Fibroblast of lung (primary cell): ENCODE data around the gene TEX35. TPM values are rescaled to one million over a fixed set of nuclear protein-coding genes. Genes with fewer than 3 reads are reported as not detected.

ENCODE experiments used
- DNase-seq, 2 donors: peaks; one replicate each; pipeline versions ENCODE4 v3.0.0 to v3.0.0-alpha.2; 2010; ENCODE audit warnings: low read depth in 2 of 2
- H2AFZ ChIP-seq: 2 replicates; pipeline ENCODE4 v1.5.1; 2012; ENCODE audit warnings: low read length, control low read depth, inconsistent platforms
- H3K27ac ChIP-seq: 2 replicates; pipeline ENCODE4 v1.5.1; 2011; ENCODE audit warnings: low read length, control low read depth; ENCODE audit not compliant: insufficient read depth
- H3K27me3 ChIP-seq: 2 replicates; pipeline ENCODE4 v1.5.1; 2011; ENCODE audit warnings: mild to moderate bottlenecking, low read length; ENCODE audit not compliant: control insufficient read depth, insufficient read depth
- H3K36me3 ChIP-seq: 2 replicates; pipeline ENCODE4 v1.5.1; 2011; ENCODE audit warnings: low read length; ENCODE audit not compliant: control insufficient read depth, insufficient read depth
- H3K4me1 ChIP-seq: 2 replicates; pipeline ENCODE4 v1.5.1; 2011; ENCODE audit warnings: low read length; ENCODE audit not compliant: control insufficient read depth, insufficient read depth; ENCODE audit errors: extremely low read depth
- H3K4me2 ChIP-seq: 2 replicates; pipeline ENCODE4 v1.5.1; 2011; ENCODE audit warnings: low read length, control low read depth; ENCODE audit not compliant: insufficient read depth; ENCODE audit errors: extremely low read depth
- H3K4me3 ChIP-seq, 4 experiments: fragments of 200-600 bp in 1 of 4; sonication (generic) in 1 of 4; replicated peaks in 1 of 4; 2 replicates each; pipeline ENCODE4 v1.5.1; 2011 to 2016; ENCODE audit warnings: low read length in 4 of 4, low read depth in 3 of 4, mild to moderate bottlenecking in 3 of 4, control low read depth in 2 of 4, inconsistent platforms in 1 of 4, mixed read lengths in 1 of 4; ENCODE audit not compliant: insufficient read depth in 1 of 4; ENCODE audit errors: control extremely low read depth in 1 of 4
- H3K79me2 ChIP-seq: 2 replicates; pipeline ENCODE4 v1.5.1; 2012; ENCODE audit warnings: mild to moderate bottlenecking, low read length, inconsistent platforms; ENCODE audit not compliant: control insufficient read depth, insufficient read depth
- H3K9ac ChIP-seq: 2 replicates; pipeline ENCODE4 v1.5.1; 2011; ENCODE audit warnings: mild to moderate bottlenecking, low read length, control low read depth; ENCODE audit not compliant: insufficient read depth
- H3K9me3 ChIP-seq: 2 replicates; pipeline ENCODE4 v1.5.1; 2012; ENCODE audit warnings: low read depth, low read length; ENCODE audit not compliant: control insufficient read depth, insufficient read depth
- H4K20me1 ChIP-seq: 2 replicates; pipeline ENCODE4 v1.5.1; 2011; ENCODE audit warnings: low read length; ENCODE audit not compliant: control insufficient read depth, insufficient read depth; ENCODE audit errors: extremely low read depth
- EZH2 ChIP-seq: IDR thresholded peaks from 2 replicates; pipeline ENCODE4 v1.5.1; 2012; ENCODE audit warnings: low read length, control low read depth, mild to moderate bottlenecking; ENCODE audit errors: missing control alignments
- polyA plus RNA-seq, 2 donors: library from polyadenylated mRNA; depleted of rRNA in 1 of 2; stranded (reverse) in 1 of 2; unstranded in 1 of 2; fragments of >200 nt; gene quantifications; 2 replicates each; pipeline ENCODE4 v1.2.1, GENCODE V29; 2011 to 2012; ENCODE audit warnings: missing spikeins in 1 of 2
- total RNA-seq: library from RNA; depleted of rRNA; stranded (reverse); fragments of >200 nt; gene quantifications from 2 replicates; pipeline ENCODE4 v1.2.1, GENCODE V29; 2014
- TF ChIP-seq, protein P1 (sequence below), 2 donors: IDR thresholded peaks in 1 of 2; conservative IDR thresholded peaks in 1 of 2; 1 replicate in 1 of 2; 2 replicates in 1 of 2; pipeline ENCODE4 v1.5.1; 2011 to 2012; ENCODE audit warnings: low read length in 2 of 2, control low read depth in 1 of 2, inconsistent platforms in 1 of 2, low read depth in 1 of 2, mild to moderate bottlenecking in 1 of 2

The TEX35 gene
- total and polyA plus RNA-seq, 2 donors (not counting 1 experiment from before 2014, with no cell fraction given): 0.24 TPM; not detected in 1

DNA sequence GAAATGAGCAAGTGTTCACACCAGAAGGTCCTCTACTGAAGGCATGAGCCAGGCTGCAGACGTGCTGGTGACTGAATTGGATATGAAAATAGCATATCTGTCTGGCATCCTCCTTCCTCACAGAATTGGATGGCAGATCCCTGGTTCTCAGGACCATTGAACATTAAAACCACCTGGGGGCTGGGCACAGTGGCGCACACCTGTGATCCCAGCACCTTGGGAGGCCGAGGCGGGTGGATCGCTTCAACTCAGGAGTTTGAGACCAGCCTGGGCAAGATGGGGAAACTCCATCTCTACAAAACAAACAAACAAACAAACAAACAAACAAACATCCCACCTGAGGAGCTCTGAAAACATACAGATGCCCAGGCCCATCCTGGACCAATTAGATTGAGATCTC is 23.4 kb downstream of the TEX35 start:
- H2AFZ ChIP-seq: no peak overlapping the region
- peaks cover 42% of the 10 kb centered on the region for H3K4me1 ChIP-seq
- no peak for TF ChIP-seq EZH2
- TF ChIP-seq, protein P1, sequence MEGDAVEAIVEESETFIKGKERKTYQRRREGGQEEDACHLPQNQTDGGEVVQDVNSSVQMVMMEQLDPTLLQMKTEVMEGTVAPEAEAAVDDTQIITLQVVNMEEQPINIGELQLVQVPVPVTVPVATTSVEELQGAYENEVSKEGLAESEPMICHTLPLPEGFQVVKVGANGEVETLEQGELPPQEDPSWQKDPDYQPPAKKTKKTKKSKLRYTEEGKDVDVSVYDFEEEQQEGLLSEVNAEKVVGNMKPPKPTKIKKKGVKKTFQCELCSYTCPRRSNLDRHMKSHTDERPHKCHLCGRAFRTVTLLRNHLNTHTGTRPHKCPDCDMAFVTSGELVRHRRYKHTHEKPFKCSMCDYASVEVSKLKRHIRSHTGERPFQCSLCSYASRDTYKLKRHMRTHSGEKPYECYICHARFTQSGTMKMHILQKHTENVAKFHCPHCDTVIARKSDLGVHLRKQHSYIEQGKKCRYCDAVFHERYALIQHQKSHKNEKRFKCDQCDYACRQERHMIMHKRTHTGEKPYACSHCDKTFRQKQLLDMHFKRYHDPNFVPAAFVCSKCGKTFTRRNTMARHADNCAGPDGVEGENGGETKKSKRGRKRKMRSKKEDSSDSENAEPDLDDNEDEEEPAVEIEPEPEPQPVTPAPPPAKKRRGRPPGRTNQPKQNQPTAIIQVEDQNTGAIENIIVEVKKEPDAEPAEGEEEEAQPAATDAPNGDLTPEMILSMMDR (conservative IDR thresholded peaks at IDR 0.05 in 1 of 2, IDR thresholded peaks at IDR 0.05 in 1 of 2; ENCODE audit: low read depth in 1 of 2, low read length in 2 of 2): no peak
- peak overlapping the region; percentile 88 for H3K4me2 ChIP-seq
- no peak overlapping the region for H3K4me3 ChIP-seq
- H3K79me2 ChIP-seq: no peaks in the 10 kb centered on the region
- H3K9me3 ChIP-seq: no peaks in the 10 kb centered on the region
- no peaks in the 10 kb centered on the region for H3K27me3 ChIP-seq
- H3K36me3 ChIP-seq: no peaks in the 10 kb centered on the region
- DNase-seq: no peak
- H3K9ac ChIP-seq: no peak overlapping the region
- no peaks in the 10 kb centered on the region for H4K20me1 ChIP-seq
- peak overlapping the region; percentile 86 for H3K27ac ChIP-seq

DNA sequence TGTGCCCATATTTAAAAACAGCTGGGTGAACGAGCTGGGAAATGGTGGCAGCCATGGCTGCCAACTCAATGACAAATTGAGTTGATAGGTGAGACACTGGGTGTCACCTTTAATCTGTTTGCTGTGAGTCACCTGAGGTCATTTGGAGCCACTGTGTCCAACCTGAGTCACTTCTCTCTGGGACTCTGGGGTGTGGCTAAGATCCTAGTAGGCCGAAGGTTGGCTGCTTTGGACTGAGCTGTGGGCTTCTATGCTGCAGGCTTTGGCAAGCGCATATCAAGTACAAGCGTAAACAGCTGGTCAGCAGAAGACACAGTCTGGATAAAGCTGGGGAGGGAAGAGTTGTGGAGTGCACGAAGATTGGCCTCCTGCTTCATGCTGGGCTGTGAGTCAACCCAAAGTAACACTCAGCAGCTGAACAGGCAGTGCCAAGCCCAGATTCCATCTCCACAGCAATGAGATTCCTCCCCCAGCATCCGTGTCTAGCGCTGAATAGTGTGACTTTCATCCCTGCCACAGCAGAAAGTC is 24.0 kb downstream of the TEX35 start:
- Histone ChIP-seq H3K9ac (no peak overlapping the region), H3K36me3 (no peaks in the 10 kb centered on the region), H3K4me2 (peak overlapping the region; percentile 88), H4K20me1 (no peaks in the 10 kb centered on the region), H3K27me3 (no peaks in the 10 kb centered on the region), H3K4me1 (peaks cover 43% of the 10 kb centered on the region), H2AFZ (peak overlapping the region; percentile 11), H3K79me2 (no peaks in the 10 kb centered on the region), H3K4me3 (peak overlapping the region in 2 of 4 experiments; percentile 9 to 10), H3K9me3 (no peaks in the 10 kb centered on the region), H3K27ac (peak overlapping the region; percentile 86)
- DNase-seq: peak; percentile 98 to 99
- TF ChIP-seq, protein P1 (conservative IDR thresholded peaks at IDR 0.05 in 1 of 2, IDR thresholded peaks at IDR 0.05 in 1 of 2; ENCODE audit: low read depth in 1 of 2, low read length in 2 of 2): no peak
- TF ChIP-seq EZH2: no peak

DNA sequence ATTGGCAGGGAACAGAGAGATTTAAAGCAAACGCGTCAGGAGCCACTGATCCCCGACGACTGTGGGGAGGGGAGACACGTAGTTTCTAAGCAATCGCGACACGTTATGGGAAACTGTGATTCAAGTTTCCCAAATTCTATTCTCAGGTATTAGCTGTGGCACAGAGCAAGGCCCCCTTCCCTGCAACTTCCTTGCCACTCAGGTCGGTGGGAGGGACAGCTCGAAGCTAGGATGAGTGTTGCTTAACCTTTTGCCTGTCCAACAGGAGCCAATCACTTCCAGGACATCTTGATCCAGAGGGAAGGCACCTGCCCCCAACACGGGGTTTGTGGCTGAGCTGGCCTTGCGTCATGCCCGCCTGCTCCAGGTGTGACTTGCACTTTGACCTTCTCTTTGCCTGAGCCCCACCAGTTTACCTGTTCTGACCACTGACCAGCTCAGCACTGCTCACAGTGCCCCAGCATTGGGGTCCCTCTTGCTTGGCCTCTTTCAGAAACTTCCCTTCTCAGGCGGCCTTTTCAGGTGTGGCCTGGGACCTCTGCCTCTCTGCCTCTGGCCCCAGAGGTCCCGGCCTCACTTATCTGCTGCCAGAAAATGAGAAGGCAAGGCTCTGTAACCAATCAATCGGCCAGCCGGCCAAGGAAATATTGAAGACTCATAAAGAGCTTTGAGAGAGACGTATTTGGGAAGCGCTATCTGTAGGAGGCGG is 24.6 kb downstream of the TEX35 start:
- TF ChIP-seq EZH2: no peak
- TF ChIP-seq, protein P1 (conservative IDR thresholded peaks at IDR 0.05 in 1 of 2, IDR thresholded peaks at IDR 0.05 in 1 of 2; ENCODE audit: low read depth in 1 of 2, low read length in 2 of 2): no peak
- peak overlapping the region; percentile 11 for H2AFZ ChIP-seq
- peak overlapping the region; percentile 86 for H3K27ac ChIP-seq
- H3K36me3 ChIP-seq: no peaks in the 10 kb centered on the region
- no peaks in the 10 kb centered on the region for H4K20me1 ChIP-seq
- no peaks in the 10 kb centered on the region for H3K27me3 ChIP-seq
- H3K79me2 ChIP-seq: no peaks in the 10 kb centered on the region
- peak overlapping the region in 3 of 4 experiments; percentile 4 to 10 (median 9) for H3K4me3 ChIP-seq
- H3K9me3 ChIP-seq: no peaks in the 10 kb centered on the region
- H3K4me1 ChIP-seq: peaks cover 43% of the 10 kb centered on the region
- H3K9ac ChIP-seq: no peak overlapping the region
- peak overlapping the region; percentile 88 for H3K4me2 ChIP-seq
- DNase-seq: no peak
